Right lobe of liver (tissue), 4 donors: ENCODE measurements around the gene JAZF1.

Experiments used
- CTCF ChIP-seq, 4 donors: fragments of 200-600 bp in 3 of 4; fragments of 450-650 bp in 1 of 4; IDR thresholded peaks; one replicate each; pipeline versions ENCODE4 v1.5.1 to v1.8.0; 2016 to 2022; ENCODE audit warnings: antibody characterized with exemption in 4 of 4, mild to moderate bottlenecking in 2 of 4
- POLR2A ChIP-seq: fragments of 450-650 bp; IDR thresholded peaks from one replicate; pipeline ENCODE4 v1.6.1; 2017; ENCODE audit warnings: antibody characterized with exemption, mild to moderate bottlenecking
- donor health status: DM: no; HTN: no; CAD: no.
- donor health status: DM: no; HTN: no; CAD: no.
- donor health status: DM: no; HTN: yes; CAD: no.

- no peak for TF ChIP-seq CTCF (IDR thresholded peaks at IDR 0.05)
- no peak for TF ChIP-seq POLR2A
Observed at GRCh38 chr7:27998382-27998781, 182.2 kb downstream of the JAZF1 start.
